KOPT-K1 (cell line): ENCODE measurements around the gene SCD5.

Experiments
- H3K27ac ChIP-seq: fragments of 200-600 bp; sonication (generic); 2 replicates; pipeline ENCODE4 v1.5.1; 2016; ENCODE audit warnings: antibody characterized with exemption, mild to moderate bottlenecking, low read depth, low read length; ENCODE audit not compliant: poor library complexity, severe bottlenecking
- H3K36me3 ChIP-seq: fragments of 200-600 bp; sonication (generic); 2 replicates; pipeline ENCODE4 v1.5.1; 2017; ENCODE audit warnings: antibody characterized with exemption, mild to moderate bottlenecking, low read length, moderate library complexity; ENCODE audit not compliant: insufficient read depth
- H3K9me3 ChIP-seq: fragments of 200-600 bp; sonication (generic); 2 replicates; pipeline ENCODE4 v1.5.1; 2017; ENCODE audit warnings: antibody characterized with exemption, low read length, mild to moderate bottlenecking; ENCODE audit not compliant: insufficient read depth, poor library complexity, severe bottlenecking

Gene SCD5

GRCh38 chr4:82706349-82707000, 92.1 kb downstream of the SCD5 start:
- Histone ChIP-seq H3K27ac (no peak overlapping the region), H3K36me3 (no peaks in the 10 kb centered on the region), H3K9me3 (no peaks in the 10 kb centered on the region)

GRCh38 chr4:82705928-82706300, 92.7 kb downstream of the SCD5 start:
- Histone ChIP-seq H3K9me3 (no peaks in the 10 kb centered on the region), H3K27ac (no peak overlapping the region), H3K36me3 (no peaks in the 10 kb centered on the region)

GRCh38 chr4:82705169-82705927, 93.2 kb downstream of the SCD5 start:
- Histone ChIP-seq H3K9me3 (no peaks in the 10 kb centered on the region), H3K36me3 (no peaks in the 10 kb centered on the region; the same call in 1 of the 2 replicates), H3K27ac (no peak overlapping the region)

- Histone ChIP-seq H3K27ac (no peak overlapping the region), H3K36me3 (no peaks in the 10 kb centered on the region; the same call in 1 of the 2 replicates), H3K9me3 (no peaks in the 10 kb centered on the region)
These were observed 94.4 kb downstream of the SCD5 start for GRCh38 chr4:82704156-82704555.

- no peaks in the 10 kb centered on the region for H3K9me3 ChIP-seq
- no peak overlapping the region for H3K27ac ChIP-seq
- H3K36me3 ChIP-seq = no peaks in the 10 kb centered on the region; the same call in 1 of the 2 replicates
These were observed 100.2 kb downstream of the SCD5 start for GRCh38 chr4:82698412-82698811.

- Histone ChIP-seq H3K27ac (no peak overlapping the region), H3K36me3 (no peaks in the 10 kb centered on the region; the same call in 1 of the 2 replicates), H3K9me3 (no peaks in the 10 kb centered on the region)
These were observed 101.0 kb downstream of the SCD5 start for GRCh38 chr4:82697561-82697960.

- Histone ChIP-seq H3K36me3 (no peaks in the 10 kb centered on the region; the same call in 1 of the 2 replicates), H3K27ac (no peak overlapping the region), H3K9me3 (no peaks in the 10 kb centered on the region)
These were observed 102.3 kb downstream of the SCD5 start for GRCh38 chr4:82696117-82696860.

- H3K9me3 ChIP-seq = no peaks in the 10 kb centered on the region
- H3K36me3 ChIP-seq = no peaks in the 10 kb centered on the region
- no peak overlapping the region for H3K27ac ChIP-seq
These were observed 103.7 kb downstream of the SCD5 start for GRCh38 chr4:82694892-82695291.

- no peak overlapping the region for H3K27ac ChIP-seq
- no peaks in the 10 kb centered on the region for H3K36me3 ChIP-seq
- H3K9me3 ChIP-seq = no peaks in the 10 kb centered on the region
These were observed 104.5 kb downstream of the SCD5 start for GRCh38 chr4:82694046-82694445.

GRCh38 chr4:82692101-82692780, 106.4 kb downstream of the SCD5 start:
- Histone ChIP-seq H3K9me3 (no peaks in the 10 kb centered on the region), H3K27ac (no peak overlapping the region)

GRCh38 chr4:82691431-82691830, 107.2 kb downstream of the SCD5 start:
- H3K27ac ChIP-seq = no peak overlapping the region
- H3K36me3 ChIP-seq = no peaks in the 10 kb centered on the region
- H3K9me3 ChIP-seq = no peaks in the 10 kb centered on the region

More at GRCh38 chr4:82692101-82692780, 106.4 kb downstream of the SCD5 start:
- H3K36me3 ChIP-seq = no peaks in the 10 kb centered on the region

- Histone ChIP-seq H3K27ac (no peak overlapping the region), H3K36me3 (no peaks in the 10 kb centered on the region), H3K9me3 (no peaks in the 10 kb centered on the region)
These were observed 110.4 kb downstream of the SCD5 start for GRCh38 chr4:82688091-82688795.

- no peaks in the 10 kb centered on the region for H3K9me3 ChIP-seq
- no peak overlapping the region for H3K27ac ChIP-seq
- no peaks in the 10 kb centered on the region for H3K36me3 ChIP-seq
These were observed 111.1 kb downstream of the SCD5 start for GRCh38 chr4:82687531-82687930.

- Histone ChIP-seq H3K27ac (no peak overlapping the region), H3K36me3 (peaks cover 6% of the 10 kb centered on the region), H3K9me3 (no peaks in the 10 kb centered on the region)
These were observed 116.8 kb downstream of the SCD5 start for GRCh38 chr4:82681754-82682153.
